Measurements from ENCODE around the gene NLGN3.

- TF ChIP-seq CTCF (IDR thresholded peaks at IDR 0.05; ENCODE audit: low read length) (no peak), EZH2phosphoT487 (IDR thresholded peaks at IDR 0.05; ENCODE audit: low read length) (no peak)
Measured at GRCh38 chrX:71181910-71182799, 37.5 kb downstream of the NLGN3 start.

Measured in MM.1S (cell line).